Activated CD4-positive, CD25-positive, alpha-beta regulatory T cell treated with anti-CD3 and anti-CD28 coated beads, Interleukin-2, amount 50 U/mL, for 24 hours (primary cell): ENCODE data around the gene TBC1D22B.

Experiments
- ATAC-seq, 2 donors: fragments of 150-1000 bp; cut with Tn5 transposase; one replicate each; pipeline ENCODE4 v1.10.0; 2021; ENCODE audit warnings: mild to moderate bottlenecking in 1 of 2, moderate library complexity in 1 of 2

Gene TBC1D22B

DNA sequence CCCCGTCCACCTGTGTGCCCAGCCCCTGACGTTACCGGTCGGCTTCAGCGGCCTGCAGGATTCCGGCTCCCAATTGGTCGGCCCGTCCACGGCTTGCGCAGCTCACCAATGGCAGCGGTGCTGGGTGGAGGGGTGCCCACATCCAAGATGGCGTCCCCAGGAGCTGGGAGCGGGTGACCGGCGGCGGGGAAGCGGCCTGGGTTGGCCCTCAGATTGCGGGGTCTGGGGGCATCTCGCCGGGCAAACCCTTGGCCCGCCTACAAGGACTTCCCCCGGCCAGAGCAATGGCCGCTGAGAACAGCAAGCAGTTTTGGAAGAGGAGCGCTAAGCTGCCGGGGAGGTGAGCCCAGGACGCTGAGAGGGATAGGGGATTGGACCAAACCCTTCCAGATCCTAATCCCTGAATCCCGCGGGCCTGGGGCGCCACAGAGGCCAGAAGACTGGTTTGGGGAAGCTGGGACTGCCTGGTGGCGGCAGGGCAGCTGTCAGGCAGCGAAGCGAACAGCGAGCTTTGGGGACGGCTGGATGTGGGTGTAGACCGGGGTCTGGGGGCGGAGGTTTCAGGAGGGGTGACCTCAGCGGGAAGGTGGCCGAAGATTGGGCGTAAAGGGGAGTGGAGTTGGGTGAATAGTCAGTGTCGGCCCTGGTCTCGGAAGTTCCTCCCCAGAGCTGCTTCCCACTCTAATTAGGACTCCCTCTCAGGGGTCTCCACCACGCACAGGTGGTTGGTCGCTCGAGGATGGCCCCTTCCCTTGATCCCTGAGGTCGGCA, at the start of gene TBC1D22B, which contains the start of gene TMEM217:
Gene TBC1D22B, plus strand, starts transcription at position 139 of the 771 bp plus-strand sequence. Its CDS starts 146 bp downstream, at position 285.
Gene TMEM217, minus strand, starts transcription at position 511 of the 771 bp plus-strand sequence. CDS start 39,114 bp downstream, outside the sequence.
- ATAC-seq: peak; percentile 99 to 100

GRCh38 chr6:37207903-37208456, 49.6 kb upstream of the TBC1D22B start:
- peak; percentile 85 to 89 for ATAC-seq

- no peak for ATAC-seq
Measured at GRCh38 chr6:37208793-37209192, 48.8 kb upstream of the TBC1D22B start.

DNA sequence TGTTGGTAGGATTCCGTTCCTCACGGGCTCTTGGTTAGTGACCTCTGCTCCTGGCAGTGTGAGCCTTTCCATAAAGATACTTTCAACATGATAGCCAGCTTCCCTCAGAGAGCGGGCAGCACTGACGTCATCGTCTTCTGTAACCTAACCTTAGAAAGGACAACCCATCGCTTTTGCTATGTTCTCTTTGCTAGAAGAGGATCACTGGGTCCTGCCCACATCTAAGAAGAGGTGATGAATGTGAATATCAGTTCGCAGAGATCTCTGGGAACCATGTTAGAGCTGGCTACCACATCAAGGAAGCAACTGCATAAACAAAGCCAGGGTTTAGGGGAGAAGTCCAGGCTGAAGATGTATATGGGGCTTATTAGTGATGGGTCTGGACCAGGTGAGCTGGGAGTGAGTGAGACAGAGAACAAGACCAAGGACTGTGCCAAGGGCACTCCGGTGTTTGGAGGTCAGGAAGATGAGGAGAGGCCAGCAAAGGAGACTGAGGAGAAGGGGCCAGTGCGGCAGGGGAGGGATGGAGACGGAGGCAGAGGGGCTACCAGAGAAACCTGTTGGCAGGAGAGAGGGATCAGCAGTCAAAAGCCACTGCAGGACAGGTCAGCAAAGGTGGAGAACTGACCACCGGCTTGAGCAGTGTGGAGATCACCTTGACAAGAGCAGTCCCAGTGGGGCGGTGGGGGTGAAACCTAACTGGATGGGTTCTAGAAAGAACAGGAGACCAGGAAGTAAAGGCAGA, 47.9 kb upstream of the TBC1D22B start:
- peak; percentile 22 to 27 for ATAC-seq

GRCh38 chr6:37210313-37210968, 47.1 kb upstream of the TBC1D22B start:
- ATAC-seq: peak; percentile 44 to 64

DNA sequence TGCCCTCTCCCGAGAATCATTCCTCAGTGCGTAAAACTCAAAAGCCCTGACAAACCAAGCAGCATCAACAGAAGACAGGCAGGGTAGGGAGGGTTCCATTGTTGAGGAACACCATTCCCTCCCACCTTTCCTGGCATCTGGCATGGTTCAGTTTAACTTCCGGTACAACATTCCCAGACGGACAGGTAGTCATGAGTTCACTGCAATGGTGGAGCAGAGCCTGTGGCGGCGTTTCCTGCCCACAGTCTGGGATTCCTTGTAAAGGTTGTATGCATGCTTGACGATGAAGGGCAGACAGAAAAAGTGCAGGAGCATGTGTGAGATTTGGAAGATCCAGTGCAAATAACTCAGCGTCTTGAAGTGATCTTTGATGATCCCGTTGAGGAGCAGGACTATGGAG, 45.3 kb upstream of the TBC1D22B start:
- no peak for ATAC-seq

- no peak for ATAC-seq
Measured at GRCh38 chr6:37218061-37218460, 39.5 kb upstream of the TBC1D22B start.

GRCh38 chr6:37218511-37218910, 39.1 kb upstream of the TBC1D22B start:
- ATAC-seq: no peak

DNA sequence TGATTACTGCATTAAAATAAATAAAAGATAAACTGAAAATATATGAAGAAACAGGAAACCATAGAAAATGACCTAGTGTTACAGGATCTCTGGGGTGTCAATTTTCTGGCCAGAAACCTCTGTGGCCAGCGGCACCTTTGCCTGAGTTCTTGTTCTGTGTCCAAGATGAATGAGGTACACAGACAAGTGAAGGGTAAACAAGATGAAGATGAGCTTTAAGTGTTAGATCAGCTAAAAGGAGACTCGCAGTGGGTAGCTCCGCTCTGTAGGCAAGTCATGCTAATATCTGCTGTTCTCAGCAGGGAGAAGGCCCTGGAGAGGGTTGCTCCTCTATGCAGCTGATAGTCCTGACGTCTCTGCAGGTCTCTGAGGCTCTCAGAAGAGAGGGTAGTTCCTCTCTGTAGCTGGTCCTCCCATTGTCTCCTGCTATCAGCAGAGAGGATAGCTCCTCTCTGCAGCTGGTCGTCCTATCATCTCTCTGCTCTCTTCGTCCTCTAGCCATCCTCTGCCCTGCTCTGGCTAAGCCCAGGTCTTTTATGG, 35.9 kb upstream of the TBC1D22B start:
- no peak for ATAC-seq

- peak; percentile 96 to 98 for ATAC-seq
Measured at GRCh38 chr6:37222125-37222967, 35.2 kb upstream of the TBC1D22B start.

GRCh38 chr6:37222992-37223391, 34.6 kb upstream of the TBC1D22B start:
- no peak for ATAC-seq

DNA sequence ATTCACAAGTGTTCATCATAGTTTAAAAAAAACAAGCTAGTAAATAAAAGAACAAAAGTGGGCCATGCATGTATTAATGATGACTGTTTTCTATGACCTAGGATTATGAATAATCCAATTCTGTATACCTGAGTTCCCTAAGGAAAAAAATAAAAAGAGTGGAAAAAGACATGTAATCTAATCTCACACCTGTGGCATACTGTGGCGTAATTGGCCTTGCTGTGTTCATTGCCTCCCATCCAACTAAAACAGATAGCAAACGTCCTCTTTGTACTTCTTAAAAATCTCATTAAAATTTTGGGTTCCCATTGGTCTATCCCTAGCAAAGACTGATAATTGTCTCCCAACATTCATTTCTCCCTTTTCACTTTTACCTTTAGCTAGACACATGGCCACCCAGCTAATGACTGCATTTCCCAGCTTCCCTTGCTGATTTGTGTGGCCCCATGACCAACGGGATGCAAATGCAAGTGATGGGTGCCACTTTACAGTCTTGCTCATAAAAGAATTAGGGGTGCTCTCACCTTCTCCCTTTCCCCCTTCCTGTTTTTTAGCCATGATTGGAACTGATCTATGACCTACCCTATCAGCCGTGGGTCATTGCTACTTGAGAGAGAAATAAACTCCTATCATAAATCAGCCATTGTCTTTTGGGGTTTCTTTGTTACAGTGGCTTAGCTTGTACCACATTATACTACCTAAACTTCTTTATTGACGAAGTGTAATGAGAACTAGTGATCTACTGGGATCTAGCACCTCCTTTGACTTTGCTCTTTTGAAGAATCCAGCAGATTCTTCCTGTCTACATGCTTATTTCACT, 32.0 kb upstream of the TBC1D22B start:
- no peak for ATAC-seq

- ATAC-seq: no peak
Measured at GRCh38 chr6:37230104-37230503, 27.5 kb upstream of the TBC1D22B start.

DNA sequence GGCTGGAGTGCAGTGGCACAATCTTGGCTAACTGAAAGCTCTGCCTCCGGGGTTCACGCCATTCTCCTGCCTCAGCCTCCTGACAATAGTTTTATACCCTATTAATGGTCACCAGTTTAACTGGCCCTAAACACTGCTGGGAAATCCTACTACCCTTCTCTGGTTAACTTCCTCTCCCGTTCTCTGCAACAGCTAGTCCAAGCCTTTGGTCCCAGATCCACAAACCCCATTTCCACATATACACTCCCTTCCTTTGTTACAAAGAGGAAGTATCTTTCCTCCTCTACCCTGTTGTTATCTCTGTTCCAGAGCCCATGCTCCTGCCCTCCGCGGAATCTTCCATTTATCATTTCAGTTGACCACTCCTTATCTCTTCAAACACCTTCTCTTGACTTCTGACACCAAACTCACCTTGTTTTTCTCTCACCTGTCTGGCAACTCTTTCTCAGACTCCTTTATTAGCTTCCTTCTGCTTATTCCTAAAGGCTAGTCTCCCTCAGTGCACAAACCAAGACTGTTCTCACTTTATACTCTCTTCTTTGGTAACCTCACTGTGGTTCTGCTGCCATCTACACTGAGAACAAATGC, 25.0 kb upstream of the TBC1D22B start:
- ATAC-seq: no peak

DNA sequence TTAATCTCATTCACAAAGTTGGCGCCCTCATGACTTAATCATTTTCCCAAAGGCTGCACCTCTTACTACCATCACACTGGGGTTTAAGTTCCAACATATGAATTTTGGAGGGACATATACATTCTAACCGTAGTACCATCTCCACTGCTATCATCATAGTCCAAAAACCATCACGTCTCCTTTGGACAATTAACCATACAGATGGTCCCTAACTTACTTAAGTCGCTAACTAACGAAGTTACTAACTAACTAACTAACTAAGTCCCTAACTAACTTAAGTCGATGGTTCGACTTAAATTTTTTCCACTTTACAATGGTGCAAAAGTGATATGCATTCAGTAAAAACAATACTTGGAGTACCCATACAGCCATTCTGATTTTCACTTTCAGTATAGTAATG, 24.0 kb upstream of the TBC1D22B start:
- ATAC-seq: no peak

GRCh38 chr6:37236921-37237320, 20.7 kb upstream of the TBC1D22B start:
- ATAC-seq: no peak

GRCh38 chr6:37237789-37238188, 19.8 kb upstream of the TBC1D22B start:
- ATAC-seq: no peak

DNA sequence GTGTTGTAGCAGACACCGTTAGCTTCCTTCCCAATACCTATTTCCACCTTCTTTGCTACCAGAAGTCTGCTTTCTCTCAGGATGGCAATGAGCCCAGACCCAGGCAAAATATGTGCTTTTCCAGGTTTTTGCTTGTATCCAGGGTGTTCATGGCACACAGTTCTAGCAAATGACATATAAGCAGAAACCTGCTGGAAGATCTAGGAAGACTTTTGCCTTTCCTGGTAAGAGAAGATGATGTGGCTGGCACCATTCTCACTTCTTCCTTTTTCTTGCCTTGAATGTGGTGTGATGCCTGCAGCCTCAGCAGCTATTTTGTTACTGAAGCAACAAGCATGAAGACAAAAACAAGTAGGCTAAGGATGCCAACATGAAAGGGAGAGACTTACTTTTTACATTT, 19.2 kb upstream of the TBC1D22B start:
- no peak for ATAC-seq

GRCh38 chr6:37239526-37239925, 18.0 kb upstream of the TBC1D22B start:
- no peak for ATAC-seq

DNA sequence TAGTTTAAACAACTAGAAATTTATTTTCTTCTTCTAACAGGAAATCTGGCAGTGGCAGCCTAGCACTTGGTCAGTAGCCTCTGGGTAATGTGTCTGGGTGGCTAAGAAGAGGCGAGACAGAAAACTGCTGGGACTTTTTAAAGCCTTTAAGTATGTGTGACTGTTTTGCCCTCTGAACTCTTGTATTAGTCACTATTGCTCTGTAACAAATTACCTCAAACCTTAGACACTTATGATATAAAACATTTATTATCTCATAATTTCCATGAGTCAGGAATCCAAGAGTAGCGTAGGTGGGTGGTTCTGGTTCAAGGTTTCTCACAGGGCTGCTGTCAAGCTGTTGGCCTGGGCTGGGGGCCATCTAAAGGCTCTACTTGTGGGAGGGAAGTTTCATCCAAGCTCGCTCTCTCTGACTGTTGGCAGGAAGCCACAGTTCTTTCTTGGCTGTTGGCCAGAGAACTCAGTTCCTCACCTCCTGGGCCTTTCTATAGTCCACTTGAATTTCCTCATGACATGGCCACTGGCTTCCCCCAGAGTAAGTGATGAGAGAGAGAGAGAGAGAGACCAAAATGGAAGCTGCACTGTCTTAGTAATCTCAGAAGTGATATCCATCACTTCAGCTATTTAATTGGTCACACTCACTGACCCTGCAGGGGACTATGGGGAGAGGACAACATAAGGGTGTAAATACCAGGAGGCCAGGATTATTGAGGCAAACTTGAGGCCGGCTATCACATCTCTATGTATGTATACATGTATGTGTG, 17.4 kb upstream of the TBC1D22B start:
- ATAC-seq: peak; percentile 91 to 93
